ENCODE results near the gene ZNF711. TPM values are rescaled to one million over a fixed set of nuclear protein-coding genes. Genes with fewer than 3 reads are reported as not detected.
"Not testable (repeated sequence)": the region's sequence is repeated elsewhere in the genome, so short reads cannot be mapped to it uniquely, and the experiment has no call there.

Gene ZNF711
- total RNA-seq (2014; rRNA removed; shearing (Covaris generic)), result 8.2 and 17.1 TPM in 2 replicates

DNA sequence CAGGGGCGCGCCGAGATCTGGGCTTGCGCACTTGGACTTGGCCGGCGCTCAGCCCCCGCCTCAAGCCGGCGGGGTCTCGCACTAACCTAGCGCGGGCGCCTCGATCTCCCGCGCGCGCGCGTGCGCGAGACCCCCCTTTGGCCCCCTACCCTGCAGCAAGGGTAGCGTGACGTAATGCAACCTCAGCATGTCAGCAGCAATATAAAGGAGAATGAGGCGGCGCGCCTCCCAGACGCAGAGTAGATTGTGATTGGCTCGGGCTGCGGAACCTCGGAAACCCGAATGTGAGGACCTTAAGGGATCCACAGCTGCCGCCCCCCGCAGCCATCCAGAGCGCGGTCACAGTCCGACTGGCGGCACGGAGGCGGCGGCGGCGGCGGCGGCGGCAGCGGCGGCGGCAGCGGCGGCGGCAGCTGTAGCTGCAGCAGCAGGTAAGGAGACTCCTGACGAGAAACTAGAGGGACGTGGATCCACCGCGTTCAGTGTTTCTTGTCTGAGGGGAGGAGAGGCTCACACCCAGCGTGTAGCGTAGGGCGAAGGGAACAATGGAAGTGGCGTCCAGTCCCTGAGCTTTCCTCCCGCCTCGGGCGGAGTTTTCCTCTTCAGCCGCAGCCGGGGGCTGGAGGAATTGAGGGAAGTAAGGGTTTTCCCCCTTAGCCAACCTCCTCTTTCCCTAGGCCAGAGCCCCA lies at the start of gene ZNF711, which contains the start of gene SATL1:
Gene ZNF711, plus strand, starts transcription at position 231 of the 689 bp plus-strand sequence. CDS start 3,582 bp downstream, outside the sequence.
Gene SATL1, minus strand, starts transcription at position 19 of the 689 bp plus-strand sequence. CDS start 134,811 bp downstream, outside the sequence.
- Histone ChIP-seq H3K27me3 (ENCODE audit: control insufficient read depth, insufficient read depth, low read length) (no peaks in the 10 kb centered on the region), H3K36me3 (replicated peaks; ENCODE audit: control insufficient read depth, insufficient read depth, low read length) (no peaks in the 10 kb centered on the region), H3K4me3 (ENCODE audit: insufficient read depth, low read depth, low read length) (peak within 1 kb of the TSS; percentile 78)
- peak; percentile 77 for DNase-seq

DNA sequence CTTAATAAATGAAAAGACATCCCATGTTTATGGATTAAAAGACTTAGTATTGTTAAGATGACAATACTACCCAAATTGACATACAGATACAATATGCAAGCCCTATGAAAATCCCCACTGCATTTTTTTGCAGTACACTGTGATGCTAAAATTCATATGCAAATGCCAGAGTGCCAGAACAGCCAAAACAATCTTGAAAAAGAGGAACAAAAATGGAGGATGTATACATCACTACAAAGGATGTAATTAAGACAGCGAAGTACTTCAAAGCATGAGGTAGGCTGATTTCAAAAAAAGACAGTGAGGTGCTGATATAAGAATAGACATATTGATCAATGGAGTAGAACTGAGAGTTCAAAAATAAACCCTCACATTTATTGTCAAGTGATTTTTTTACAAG lies 47.5 kb upstream of the ZNF711 start:
- no peaks in the 10 kb centered on the region for H3K36me3 ChIP-seq (replicated peaks; ENCODE audit: control insufficient read depth, insufficient read depth, low read length)
- no peak for DNase-seq
- no peaks in the 10 kb centered on the region for H3K27me3 ChIP-seq (ENCODE audit: control insufficient read depth, insufficient read depth, low read length)
- no peak overlapping the region for H3K4me3 ChIP-seq (ENCODE audit: insufficient read depth, low read depth, low read length)

DNA sequence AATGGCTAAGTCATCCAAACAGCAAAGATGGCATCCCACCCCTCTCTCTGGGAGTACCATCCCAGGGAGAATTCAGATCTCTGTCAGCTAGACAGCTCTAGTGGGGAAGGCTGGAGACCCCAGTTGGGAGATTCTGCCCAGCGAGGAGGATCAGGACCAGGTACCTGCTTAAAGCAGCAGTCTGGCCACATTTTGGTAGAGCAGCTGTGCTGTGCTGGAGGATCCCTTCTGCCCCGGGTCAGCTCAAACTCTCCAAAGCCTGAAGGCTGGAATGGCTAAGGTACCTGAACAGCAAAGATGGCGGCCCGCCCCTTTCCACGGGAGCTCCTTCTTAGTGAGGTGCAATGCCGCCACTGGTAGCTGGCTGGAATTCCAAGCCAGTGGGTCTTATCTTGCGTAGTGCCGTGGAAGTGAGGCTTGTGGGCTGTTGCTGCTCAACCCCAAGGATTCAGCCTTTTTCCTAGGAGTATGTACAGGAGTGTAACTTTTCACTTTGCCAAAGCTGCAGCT lies 40.3 kb upstream of the ZNF711 start:
- no peak for DNase-seq
- Histone ChIP-seq H3K27me3 (ENCODE audit: control insufficient read depth, insufficient read depth, low read length) (no peaks in the 10 kb centered on the region), H3K36me3 (replicated peaks; ENCODE audit: control insufficient read depth, insufficient read depth, low read length) (no peaks in the 10 kb centered on the region), H3K4me3 (ENCODE audit: insufficient read depth, low read depth, low read length) (no peak overlapping the region)

DNA sequence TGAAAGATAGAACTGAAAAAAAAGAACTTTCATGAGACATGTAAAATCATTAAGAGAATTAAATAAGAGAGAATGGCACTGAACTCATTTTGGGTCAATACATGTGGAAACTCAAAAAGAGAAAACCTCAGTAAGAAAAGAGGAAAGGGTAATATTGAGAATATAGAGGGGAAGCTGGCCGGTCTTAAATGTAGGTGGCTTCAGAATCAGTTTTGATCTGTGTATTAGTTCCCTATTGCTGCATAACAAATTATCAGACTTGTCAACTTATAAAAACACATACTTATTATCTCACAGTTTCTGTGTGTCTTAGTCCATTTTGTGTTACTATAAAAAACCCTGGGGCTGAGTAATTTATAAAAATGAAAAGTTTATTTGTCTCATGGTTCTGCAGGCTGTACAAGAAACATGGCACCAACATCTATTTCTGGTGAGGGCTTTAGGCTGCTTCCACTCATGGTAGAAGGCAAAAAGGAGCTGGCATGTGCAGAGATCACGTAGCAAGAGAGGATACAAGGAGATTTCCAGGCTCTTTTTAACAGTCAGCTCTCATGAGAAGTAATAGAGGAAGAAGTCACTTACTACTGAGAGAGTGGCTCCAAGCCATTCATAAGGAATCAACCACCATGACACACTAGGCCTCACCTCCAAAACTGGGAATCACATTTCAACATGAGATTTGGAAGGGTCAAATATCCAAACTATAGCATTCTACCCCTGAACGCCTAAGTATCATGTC lies 29.8 kb upstream of the ZNF711 start:
- DNase-seq, result no peak
- H3K4me3 ChIP-seq (ENCODE audit: insufficient read depth, low read depth, low read length), result no peak overlapping the region
- H3K36me3 ChIP-seq (replicated peaks; ENCODE audit: control insufficient read depth, insufficient read depth, low read length), result no peaks in the 10 kb centered on the region
- H3K27me3 ChIP-seq (ENCODE audit: control insufficient read depth, insufficient read depth, low read length), result no peaks in the 10 kb centered on the region

DNA sequence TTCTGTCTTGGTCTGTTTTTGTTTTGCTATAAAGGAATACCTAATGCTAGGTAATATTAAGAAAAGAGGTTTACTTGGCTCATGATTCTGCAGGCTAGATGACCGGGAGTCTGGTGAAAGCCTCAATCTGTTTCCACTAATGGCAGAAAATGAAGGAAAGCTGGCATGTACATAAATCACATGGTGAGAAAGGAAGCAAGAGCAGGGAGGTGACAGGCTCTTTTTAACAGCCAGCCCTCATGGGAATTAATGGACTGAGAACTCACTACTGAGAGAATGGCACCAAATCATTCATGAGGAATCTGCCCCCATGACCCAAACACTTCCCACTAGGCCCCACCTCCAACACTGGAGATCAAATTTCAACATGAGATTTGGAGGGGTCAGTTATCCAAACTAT lies 27.8 kb upstream of the ZNF711 start:
- no peak for DNase-seq
- Histone ChIP-seq H3K36me3 (replicated peaks; ENCODE audit: control insufficient read depth, insufficient read depth, low read length) (no peaks in the 10 kb centered on the region), H3K27me3 (ENCODE audit: control insufficient read depth, insufficient read depth, low read length) (no peaks in the 10 kb centered on the region), H3K4me3 (ENCODE audit: insufficient read depth, low read depth, low read length) (no peak overlapping the region)

DNA sequence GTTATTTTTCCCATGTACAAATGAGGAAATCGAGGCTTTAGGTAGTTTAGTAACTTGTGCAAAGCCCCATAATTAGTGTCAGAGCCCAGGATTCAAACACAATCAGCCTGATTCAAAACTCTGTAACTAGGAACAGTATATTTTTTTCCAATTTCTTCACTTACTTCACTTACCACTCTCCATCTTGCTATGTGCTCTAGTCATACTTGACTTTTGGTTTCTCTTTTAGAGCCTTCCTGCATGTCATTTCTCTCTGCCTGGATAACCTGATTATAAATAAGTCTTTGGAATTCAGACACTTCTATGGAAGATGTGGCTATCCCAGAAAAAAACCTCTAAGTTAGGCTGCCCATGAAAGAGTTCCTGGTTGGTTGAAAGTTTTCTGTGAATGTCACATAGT lies 22.4 kb upstream of the ZNF711 start:
- H3K36me3 ChIP-seq (replicated peaks; ENCODE audit: control insufficient read depth, insufficient read depth, low read length), result no peaks in the 10 kb centered on the region
- DNase-seq, result no peak
- H3K27me3 ChIP-seq (ENCODE audit: control insufficient read depth, insufficient read depth, low read length), result no peaks in the 10 kb centered on the region

DNA sequence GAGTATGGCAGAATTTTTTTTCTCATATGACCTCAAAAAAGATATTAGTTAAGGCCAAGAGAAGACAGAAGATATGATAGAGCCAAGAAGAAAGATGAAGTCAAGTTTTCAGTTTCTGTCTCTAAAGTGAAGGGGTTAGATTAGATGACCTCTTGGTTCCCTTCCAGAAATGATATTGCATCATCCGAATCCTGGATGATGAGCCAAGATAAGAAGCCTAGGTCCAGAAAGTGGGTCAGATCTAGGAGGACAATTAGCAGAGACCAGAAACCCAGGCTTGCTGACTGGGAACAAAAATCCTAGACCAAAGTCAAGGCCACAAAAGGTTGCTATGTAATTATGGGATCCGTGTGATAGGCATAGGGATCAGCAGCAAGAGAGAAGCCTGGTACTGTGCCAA lies 20.4 kb upstream of the ZNF711 start:
- Histone ChIP-seq H3K27me3 (ENCODE audit: control insufficient read depth, insufficient read depth, low read length) (no peaks in the 10 kb centered on the region), H3K36me3 (replicated peaks; ENCODE audit: control insufficient read depth, insufficient read depth, low read length) (no peaks in the 10 kb centered on the region), H3K4me3 (ENCODE audit: insufficient read depth, low read depth, low read length) (no peak overlapping the region)
- no peak for DNase-seq

More for the DNA sequence above, 22.4 kb upstream of the ZNF711 start:
- H3K4me3 ChIP-seq (ENCODE audit: insufficient read depth, low read depth, low read length), result no peak overlapping the region

DNA sequence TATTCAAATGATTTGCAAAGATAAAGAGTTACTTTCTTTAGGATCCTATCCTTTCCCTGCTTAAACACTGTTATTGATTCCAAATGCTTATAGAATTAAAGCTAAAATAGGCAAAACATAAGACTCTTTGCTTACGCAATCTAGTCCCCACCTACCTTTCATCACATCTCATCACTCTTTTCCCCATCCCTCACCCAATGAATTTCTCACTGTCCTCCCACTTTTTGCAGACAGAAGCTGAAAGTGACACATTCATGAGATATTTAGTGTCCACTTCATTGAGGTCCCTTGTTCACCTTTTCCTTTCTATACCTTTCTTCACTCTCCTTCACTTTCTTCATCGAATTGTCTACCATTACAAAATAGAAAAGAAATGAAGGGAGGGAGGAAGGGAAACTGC lies 636 bp upstream of the ZNF711 start:
- no peak for DNase-seq
- Histone ChIP-seq H3K4me3 (ENCODE audit: insufficient read depth, low read depth, low read length) (peak overlapping the region; percentile 78), H3K27me3 (ENCODE audit: control insufficient read depth, insufficient read depth, low read length) (no peaks in the 10 kb centered on the region), H3K36me3 (replicated peaks; ENCODE audit: control insufficient read depth, insufficient read depth, low read length) (no peaks in the 10 kb centered on the region)

DNA sequence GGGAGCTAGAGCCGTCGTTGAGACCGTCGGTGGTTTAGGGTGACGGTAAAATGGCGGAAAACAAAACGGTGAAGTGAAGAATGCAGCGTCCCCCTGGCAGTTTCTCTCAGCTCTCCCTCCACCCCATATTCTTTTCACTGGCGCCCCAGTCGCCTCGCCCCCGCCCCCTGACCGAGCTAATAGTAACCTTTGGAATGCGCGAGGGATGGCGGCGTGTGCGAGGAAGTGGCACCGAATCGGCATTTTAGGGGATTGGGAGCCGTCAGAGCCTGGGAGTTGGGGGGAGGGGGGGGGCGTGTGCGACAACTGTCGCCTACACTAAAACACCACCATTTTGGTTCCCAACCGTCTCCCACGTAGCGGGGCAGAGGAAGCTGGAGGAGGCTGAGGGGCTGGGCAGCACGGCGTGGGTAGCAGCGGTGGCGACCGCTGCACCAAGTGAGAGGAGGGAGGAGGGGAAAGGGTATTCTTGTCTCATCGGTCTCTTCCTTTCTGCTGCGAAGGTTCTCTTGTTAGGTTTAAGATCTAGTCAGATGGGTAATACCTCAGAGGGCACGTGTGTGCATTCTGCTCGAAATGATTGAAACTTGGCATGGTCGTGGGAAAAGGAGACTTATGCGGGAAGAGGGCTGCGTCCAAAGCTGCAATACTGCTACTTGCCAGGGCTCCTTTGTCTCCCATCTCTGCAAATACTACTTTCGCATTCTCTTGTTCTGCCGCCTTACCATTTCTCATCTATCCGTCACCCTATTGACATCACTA lies 840 bp downstream of the ZNF711 start:
- Histone ChIP-seq H3K4me3 (ENCODE audit: insufficient read depth, low read depth, low read length) (peak overlapping the region; percentile 78), H3K36me3 (replicated peaks; ENCODE audit: control insufficient read depth, insufficient read depth, low read length) (no peaks in the 10 kb centered on the region), H3K27me3 (ENCODE audit: control insufficient read depth, insufficient read depth, low read length) (no peaks in the 10 kb centered on the region)
- peak; percentile 28 for DNase-seq

DNA sequence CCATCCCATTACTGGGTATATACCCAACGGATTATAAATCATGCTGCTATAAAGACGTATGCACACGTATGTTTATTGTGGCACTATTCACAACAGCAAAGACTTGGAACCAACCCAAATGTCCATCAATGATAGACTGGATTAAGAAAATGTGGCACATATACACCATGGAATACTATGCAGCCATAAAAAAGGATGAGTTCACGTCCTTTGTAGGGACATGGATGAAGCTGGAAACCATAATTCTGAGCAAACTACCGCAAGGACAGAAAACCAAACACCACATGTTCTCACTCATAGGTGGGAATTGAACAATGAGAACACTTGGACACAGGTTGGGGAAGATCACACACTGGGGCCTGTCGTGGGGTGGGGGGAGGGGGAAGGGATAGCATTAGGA lies 41.5 kb downstream of the ZNF711 start:
- DNase-seq; H3K4me3 ChIP-seq (ENCODE audit: insufficient read depth, low read depth, low read length); H3K27me3 ChIP-seq (ENCODE audit: control insufficient read depth, insufficient read depth, low read length); H3K36me3 ChIP-seq (replicated peaks; ENCODE audit: control insufficient read depth, insufficient read depth, low read length): not testable (repeated sequence)

DNA sequence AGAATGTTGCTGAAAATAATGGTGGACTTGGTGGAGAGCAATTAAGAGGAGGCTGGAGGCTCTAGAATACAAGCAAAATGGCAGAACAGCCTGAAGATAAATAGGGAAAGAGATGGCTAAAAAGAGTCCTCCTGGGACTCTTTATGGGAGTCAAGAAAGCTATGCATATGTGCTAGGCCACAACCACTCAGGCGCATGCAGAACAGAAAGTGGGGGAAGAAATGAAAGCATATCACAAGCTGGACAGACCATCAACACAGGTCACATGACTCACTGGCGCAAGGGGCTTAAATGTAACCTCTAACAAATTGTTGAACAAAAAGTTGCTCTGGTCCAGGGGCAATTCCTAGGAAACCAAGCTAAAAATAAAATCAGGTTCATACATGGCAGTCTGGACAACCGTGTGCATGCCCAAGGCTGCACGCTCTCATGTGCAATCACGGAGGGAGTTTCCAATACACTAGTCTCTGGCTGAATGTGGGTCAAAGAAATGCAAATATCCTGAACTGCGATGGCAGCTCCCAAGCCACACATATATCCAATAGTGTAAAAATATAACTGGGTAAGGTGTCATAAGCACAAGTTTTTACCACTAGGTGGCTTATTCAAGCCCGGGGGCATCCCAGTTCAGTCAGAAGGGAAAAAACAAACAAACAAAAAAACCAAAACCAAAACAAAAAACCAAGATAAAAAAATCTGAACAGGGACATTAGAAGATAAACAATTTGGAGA lies 45.4 kb downstream of the ZNF711 start:
- no peak for DNase-seq
- Histone ChIP-seq H3K36me3 (replicated peaks; ENCODE audit: control insufficient read depth, insufficient read depth, low read length) (no peaks in the 10 kb centered on the region), H3K27me3 (ENCODE audit: control insufficient read depth, insufficient read depth, low read length) (no peaks in the 10 kb centered on the region), H3K4me3 (ENCODE audit: insufficient read depth, low read depth, low read length) (no peak overlapping the region)

DNA sequence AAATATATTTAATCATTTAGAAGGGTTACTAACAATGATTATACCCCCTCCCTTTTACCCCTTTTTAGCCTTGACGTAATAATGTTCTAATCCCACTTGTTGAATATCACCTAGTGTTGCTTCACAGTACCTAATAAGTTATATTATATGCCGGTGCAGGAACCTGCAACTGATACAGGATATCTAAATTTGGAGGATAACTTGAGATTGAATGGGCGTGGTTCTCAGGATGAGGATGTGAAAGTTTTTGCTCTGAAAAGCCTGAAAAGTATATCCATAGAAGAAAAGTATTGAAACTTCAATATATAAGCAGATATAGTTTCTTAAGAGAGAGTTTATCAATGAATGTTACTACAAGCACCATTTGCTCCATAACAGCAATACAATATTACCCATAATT lies 59.8 kb downstream of the ZNF711 start:
- no peaks in the 10 kb centered on the region for H3K36me3 ChIP-seq (replicated peaks; ENCODE audit: control insufficient read depth, insufficient read depth, low read length)
- H3K4me3 ChIP-seq (ENCODE audit: insufficient read depth, low read depth, low read length), result no peak overlapping the region
- no peaks in the 10 kb centered on the region for H3K27me3 ChIP-seq (ENCODE audit: control insufficient read depth, insufficient read depth, low read length)
- DNase-seq, result no peak

DNA sequence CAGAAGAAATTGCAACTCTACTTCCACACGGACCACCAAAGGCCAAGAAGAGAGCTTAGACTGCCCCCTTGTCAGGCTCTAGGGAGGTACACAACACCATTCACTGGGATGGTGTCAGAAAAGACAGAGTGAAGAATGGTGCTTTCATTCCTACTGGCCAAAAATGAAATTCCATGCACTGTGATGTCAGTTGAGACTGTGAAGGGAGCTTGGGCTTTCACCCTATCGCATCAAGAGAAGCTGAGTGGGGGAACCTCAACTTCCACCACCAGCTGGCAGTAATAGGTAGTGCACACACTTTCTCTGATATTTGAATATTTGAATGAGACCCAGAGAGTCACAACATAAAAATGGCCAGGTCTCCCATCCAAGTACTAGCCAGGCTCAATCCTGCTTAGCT lies 65.9 kb downstream of the ZNF711 start:
- Histone ChIP-seq H3K27me3 (ENCODE audit: control insufficient read depth, insufficient read depth, low read length) (no peaks in the 10 kb centered on the region), H3K4me3 (ENCODE audit: insufficient read depth, low read depth, low read length) (no peak overlapping the region), H3K36me3 (replicated peaks; ENCODE audit: control insufficient read depth, insufficient read depth, low read length) (no peaks in the 10 kb centered on the region)
- peak; percentile 6 for DNase-seq

DNA sequence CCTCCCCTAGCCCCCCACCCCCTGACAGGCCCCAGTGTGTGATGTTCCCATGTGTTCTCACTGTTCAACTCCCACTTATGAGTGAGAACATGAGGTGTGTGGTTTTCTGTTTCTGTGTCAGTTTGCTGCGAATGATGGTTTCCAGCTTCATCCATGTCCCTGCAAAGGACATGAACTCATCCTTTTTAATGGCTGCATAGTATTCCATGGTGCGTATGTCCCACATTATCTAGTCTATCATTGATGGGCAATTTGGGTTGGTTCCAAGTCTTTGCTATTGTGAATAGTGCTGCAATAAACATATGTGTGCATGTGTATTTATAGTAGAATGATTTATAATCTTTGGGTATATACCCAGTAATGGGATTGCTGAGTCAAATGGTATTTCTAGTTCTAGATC lies 67.6 kb downstream of the ZNF711 start:
- DNase-seq; H3K4me3 ChIP-seq (ENCODE audit: insufficient read depth, low read depth, low read length); H3K36me3 ChIP-seq (replicated peaks; ENCODE audit: control insufficient read depth, insufficient read depth, low read length); H3K27me3 ChIP-seq (ENCODE audit: control insufficient read depth, insufficient read depth, low read length): not testable (repeated sequence)

Data from H7 (cell line).